Right lobe of liver (tissue), 6 donors: ENCODE measurements around the gene SUPT5H. TPM values are rescaled to one million over a fixed set of nuclear protein-coding genes. Genes with fewer than 3 reads are reported as not detected.

ENCODE experiments used
- ATAC-seq, 4 donors: fragments of 200-7000 bp; cut with Tn5 transposase; one replicate each; pipeline ENCODE4 v1.9.1; 2020; ENCODE audit warnings: mild to moderate bottlenecking in 4 of 4, moderate library complexity in 4 of 4
- DNase-seq, 3 donors: peaks; one replicate each; pipeline ENCODE4 v3.0.0-alpha.2; 2020
- H3K27ac ChIP-seq, 3 donors: fragments of 200-600 bp; one replicate each; pipeline ENCODE4 v1.8.0; 2022
- H3K27me3 ChIP-seq, 2 donors: fragments of 200-600 bp; one replicate each; pipeline ENCODE4 v1.8.0; 2022
- H3K36me3 ChIP-seq, 4 donors: fragments of 200-600 bp; sonication (generic) in 1 of 4; one replicate each; pipeline versions ENCODE4 v1.5.1 to v1.8.0; 2017 to 2022; ENCODE audit warnings: control low read depth in 1 of 4
- H3K4me1 ChIP-seq, 4 donors: fragments of 200-600 bp; sonication (generic) in 1 of 4; one replicate each; pipeline versions ENCODE4 v1.5.1 to v1.8.0; 2017 to 2022; ENCODE audit warnings: control low read depth in 1 of 4
- H3K4me3 ChIP-seq, 3 donors: fragments of 200-600 bp; one replicate each; pipeline ENCODE4 v1.8.0; 2022
- H3K9me3 ChIP-seq, 4 donors: fragments of 200-600 bp; sonication (generic) in 1 of 4; one replicate each; pipeline versions ENCODE4 v1.5.1 to v1.8.0; 2017 to 2022; ENCODE audit warnings: control low read depth in 1 of 4
- POLR2A ChIP-seq: fragments of 450-650 bp; IDR thresholded peaks from one replicate; pipeline ENCODE4 v1.6.1; 2017; ENCODE audit warnings: antibody characterized with exemption, mild to moderate bottlenecking
- WGBS: methylation state at CpG from one replicate; pipeline ENCODE4 v1.1.6; 2018; ENCODE audit warnings: low coverage, low lambda C conversion rate; ENCODE audit not compliant: insufficient coverage; ENCODE audit errors: missing lambda C conversion rate; 5-methylcytosine and 5-hydroxymethylcytosine counted together
- intact Hi-C, 2 donors: fragments of 100-400 bp; cut with DNase I; formaldehyde crosslinking; loops; one replicate each; pipeline versions ENCODE4 v1.11.2 to v1.14.1; 2022
- total RNA-seq, 6 experiments: library from RNA; depleted of rRNA in 2 of 6; stranded (reverse); fragments of >200 nt in 2 of 6; fragmentation: NEBNext Ultra II Directional in 3 of 6; extraction: Animal tissue kit (Norgen Biotek cat#: 25700) in 3 of 6; gene quantifications; one replicate each; pipeline versions ENCODE4 v1.1.0 to v1.2.4, GENCODE V29; 2016 to 2023
- TF ChIP-seq, protein P1 (sequence below), 4 donors: fragments of 200-600 bp in 3 of 4; fragments of 450-650 bp in 1 of 4; IDR thresholded peaks; one replicate each; pipeline versions ENCODE4 v1.5.1 to v1.8.0; 2016 to 2022; ENCODE audit warnings: antibody characterized with exemption in 4 of 4, mild to moderate bottlenecking in 2 of 4
- donor health status: DM: no; HTN: yes; CAD: no.
- donor health status: DM: no; HTN: no; CAD: no.
- donor health status: DM: no; HTN: no; CAD: no.
- donor health status: DM: no; HTN: yes; CAD: no.
- donor health status: DM: no; HTN: yes; CAD: no.

SUPT5H gene
- total RNA-seq, 6 experiments from 2014 or later, result 42.3 to 60.8 (median 54.7) TPM

GRCh38 chr19:39469036-39469435 is 23.7 kb downstream of the SUPT5H start:
- 80% methylated on average over 2 of the region's 11 CpGs for WGBS
- Histone ChIP-seq H3K36me3 (peaks cover 0 to 97% (median 46%) of the 10 kb centered on the region in 4 donors), H3K4me3 (no peak overlapping the region), H3K27me3 (no peaks in the 10 kb centered on the region), H3K9me3 (no peaks in the 10 kb centered on the region), H3K27ac (no peak overlapping the region), H3K4me1 (no peaks in the 10 kb centered on the region)
- no peak for TF ChIP-seq POLR2A
- TF ChIP-seq, protein P1, sequence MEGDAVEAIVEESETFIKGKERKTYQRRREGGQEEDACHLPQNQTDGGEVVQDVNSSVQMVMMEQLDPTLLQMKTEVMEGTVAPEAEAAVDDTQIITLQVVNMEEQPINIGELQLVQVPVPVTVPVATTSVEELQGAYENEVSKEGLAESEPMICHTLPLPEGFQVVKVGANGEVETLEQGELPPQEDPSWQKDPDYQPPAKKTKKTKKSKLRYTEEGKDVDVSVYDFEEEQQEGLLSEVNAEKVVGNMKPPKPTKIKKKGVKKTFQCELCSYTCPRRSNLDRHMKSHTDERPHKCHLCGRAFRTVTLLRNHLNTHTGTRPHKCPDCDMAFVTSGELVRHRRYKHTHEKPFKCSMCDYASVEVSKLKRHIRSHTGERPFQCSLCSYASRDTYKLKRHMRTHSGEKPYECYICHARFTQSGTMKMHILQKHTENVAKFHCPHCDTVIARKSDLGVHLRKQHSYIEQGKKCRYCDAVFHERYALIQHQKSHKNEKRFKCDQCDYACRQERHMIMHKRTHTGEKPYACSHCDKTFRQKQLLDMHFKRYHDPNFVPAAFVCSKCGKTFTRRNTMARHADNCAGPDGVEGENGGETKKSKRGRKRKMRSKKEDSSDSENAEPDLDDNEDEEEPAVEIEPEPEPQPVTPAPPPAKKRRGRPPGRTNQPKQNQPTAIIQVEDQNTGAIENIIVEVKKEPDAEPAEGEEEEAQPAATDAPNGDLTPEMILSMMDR (IDR thresholded peaks at IDR 0.05), result no peak
- ATAC-seq (no peak), DNase-seq (no peak)
- intact Hi-C loops, result no loop called here

GRCh38 chr19:39469567-39469966 is 24.2 kb downstream of the SUPT5H start:
- H3K36me3 ChIP-seq, result peaks cover 2 to 97% (median 45%) of the 10 kb centered on the region in 4 donors
- ATAC-seq (no peak), DNase-seq (no peak)
- WGBS, result 100% methylated on average over 4 of the region's 6 CpGs
- no peaks in the 10 kb centered on the region for H3K27me3 ChIP-seq
- TF ChIP-seq POLR2A, result no peak
- TF ChIP-seq, protein P1 (IDR thresholded peaks at IDR 0.05), result no peak
- intact Hi-C loops, result no loop called here
- no peak overlapping the region for H3K4me3 ChIP-seq
- H3K4me1 ChIP-seq, result no peaks in the 10 kb centered on the region
- no peak overlapping the region for H3K27ac ChIP-seq
- no peaks in the 10 kb centered on the region for H3K9me3 ChIP-seq

DNA sequence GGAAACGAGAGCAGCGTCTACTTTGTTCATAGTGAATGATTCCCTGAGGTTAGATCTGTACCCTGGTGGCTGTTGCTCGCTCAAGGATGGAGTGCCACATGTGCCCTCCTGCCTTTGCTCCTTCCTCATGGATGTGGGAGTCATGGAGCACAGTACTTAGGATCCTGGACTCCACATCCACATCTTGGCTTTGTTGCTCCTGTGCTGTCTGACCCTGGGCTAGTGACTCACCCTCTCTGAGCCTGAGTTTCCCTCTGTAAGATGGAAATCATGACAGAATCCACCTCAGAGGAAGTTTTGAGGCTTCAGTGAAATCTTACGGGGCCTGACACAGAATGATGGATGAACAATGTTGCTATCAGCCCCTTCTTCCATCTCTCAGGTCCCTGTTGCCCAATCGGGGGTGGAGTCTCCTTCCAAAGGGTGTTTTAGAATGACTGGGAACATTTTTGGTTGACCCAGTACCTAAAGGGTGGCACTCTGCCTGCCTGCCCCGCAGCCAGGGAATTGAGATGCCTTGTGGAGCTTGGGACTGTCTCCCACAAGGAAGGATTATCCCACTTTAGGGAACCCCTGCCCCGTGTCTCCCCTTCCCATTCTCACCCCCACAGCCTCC is 25.4 kb downstream of the SUPT5H start:
- H3K4me3 ChIP-seq, result no peak overlapping the region
- no peaks in the 10 kb centered on the region for H3K4me1 ChIP-seq
- ATAC-seq (no peak), DNase-seq (no peak)
- H3K27ac ChIP-seq, result no peak overlapping the region
- peaks cover 4 to 89% (median 41%) of the 10 kb centered on the region in 4 donors for H3K36me3 ChIP-seq
- 81% methylated on average over 4 of the region's 7 CpGs for whole genome bisulfite sequencing
- H3K9me3 ChIP-seq, result no peaks in the 10 kb centered on the region
- no peak for TF ChIP-seq POLR2A
- TF ChIP-seq, protein P1 (IDR thresholded peaks at IDR 0.05), result no peak
- intact Hi-C loops, result loop anchor here in 1 of 2 donors (10.0 kb wide), 1 partner anchor 64 kb away; the partner anchor contains the start of gene EID2B
- no peaks in the 10 kb centered on the region for H3K27me3 ChIP-seq

DNA sequence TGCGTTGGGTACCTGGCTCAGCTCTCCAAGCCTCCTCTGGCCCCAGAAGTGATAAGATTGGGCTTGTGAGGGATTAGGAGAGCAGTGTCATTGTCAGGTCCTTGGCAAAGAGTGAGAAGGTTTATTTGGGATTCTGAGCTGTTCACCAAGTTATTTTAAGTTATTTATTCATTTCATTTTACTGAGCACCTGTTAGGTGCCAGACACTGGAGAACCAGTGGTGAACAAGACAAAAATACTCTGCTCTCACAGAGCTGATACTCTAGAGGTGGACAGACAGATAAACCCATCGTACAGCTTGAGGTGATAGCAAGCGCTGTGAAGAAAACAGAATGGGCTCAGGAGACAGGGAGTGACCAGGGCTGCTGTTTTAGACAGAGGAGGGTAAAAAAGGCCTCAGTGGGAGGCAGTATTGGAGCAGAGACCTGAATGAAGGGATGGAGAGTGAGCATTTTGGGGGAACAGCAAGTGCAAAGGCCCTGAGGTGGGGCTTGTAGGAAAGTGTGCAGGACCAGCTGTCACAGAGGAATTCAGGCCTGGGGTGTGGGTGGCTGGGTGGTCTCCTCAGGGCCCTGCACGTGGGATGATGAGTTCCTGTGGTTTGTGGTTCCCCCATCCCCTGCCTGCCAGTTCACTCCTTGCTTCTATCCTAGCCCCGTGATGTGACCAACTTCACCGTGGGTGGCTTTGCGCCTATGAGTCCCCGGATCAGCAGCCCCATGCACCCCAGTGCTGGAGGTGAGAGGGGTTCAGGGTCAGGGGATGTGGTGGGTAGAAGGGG is 26.6 kb downstream of the SUPT5H start:
- Histone ChIP-seq H3K4me1 (no peaks in the 10 kb centered on the region), H3K9me3 (no peaks in the 10 kb centered on the region), H3K27me3 (no peaks in the 10 kb centered on the region), H3K4me3 (no peak overlapping the region), H3K36me3 (peaks cover 4 to 82% (median 38%) of the 10 kb centered on the region in 4 donors), H3K27ac (no peak overlapping the region)
- WGBS, result 100% methylated on average over 2 of the region's 8 CpGs
- DNase-seq (no peak), ATAC-seq (no peak)
- intact Hi-C loops, result loop anchor here in 1 of 2 donors (10.0 kb wide), 1 partner anchor 63 kb away; the partner anchor contains the start of gene EID2B
- no peak for TF ChIP-seq POLR2A
- TF ChIP-seq, protein P1 (IDR thresholded peaks at IDR 0.05), result no peak
